GM12878 (cell line): ENCODE results near the gene LIMS2.

Source experiments
- CREB1 ChIP-seq: IDR thresholded peaks from 2 replicates; pipeline ENCODE4 v1.6.1; 2012; ENCODE audit warnings: low read depth, mild to moderate bottlenecking, inconsistent platforms
- E2F4 ChIP-seq: IDR thresholded peaks from 2 replicates; pipeline ENCODE4 v1.6.1; 2012; ENCODE audit warnings: low read depth, low read length, improper control_type of control experiment
- HDGF ChIP-seq: fragments of 450-650 bp; IDR thresholded peaks from 2 replicates; pipeline ENCODE4 v1.6.1; 2016; ENCODE audit warnings: antibody characterized with exemption
- NRF1 ChIP-seq: conservative IDR thresholded peaks from 2 replicates; pipeline ENCODE4 v1.6.1; 2011; ENCODE audit warnings: mild to moderate bottlenecking, low read depth, low read length, improper control_type of control experiment
- POLR2A ChIP-seq: IDR thresholded peaks from 2 replicates; pipeline ENCODE4 v1.6.1; 2011; ENCODE audit warnings: low read depth, mild to moderate bottlenecking, low read length
- POLR2AphosphoS5 ChIP-seq: IDR thresholded peaks from 2 replicates; pipeline ENCODE4 v1.6.1; 2011; ENCODE audit warnings: mild to moderate bottlenecking, low read length, inconsistent platforms
- POU2F2 ChIP-seq: IDR thresholded peaks from 3 replicates; pipeline ENCODE4 v1.6.1; 2011; ENCODE audit warnings: low read depth, mild to moderate bottlenecking, low read length, borderline replicate concordance
- RAD51 ChIP-seq: fragments of 450-650 bp; IDR thresholded peaks from 2 replicates; pipeline ENCODE4 v1.6.1; 2016; ENCODE audit warnings: moderate library complexity, mild to moderate bottlenecking, inconsistent platforms
- RFX5 ChIP-seq: IDR thresholded peaks from 2 replicates; pipeline ENCODE4 v1.6.1; 2011; ENCODE audit warnings: low read depth, low read length, improper control_type of control experiment
- SIN3A ChIP-seq: IDR thresholded peaks from 2 replicates; pipeline ENCODE4 v1.6.1; 2012; ENCODE audit warnings: low read depth, low read length, improper control_type of control experiment
- SREBF1 ChIP-seq: IDR thresholded peaks from 2 replicates; pipeline ENCODE4 v1.6.1; 2012; ENCODE audit warnings: mild to moderate bottlenecking, low read length
- ZNF274 ChIP-seq: IDR thresholded peaks from one replicate; pipeline ENCODE4 v1.8.0; 2011; ENCODE audit not compliant: insufficient read length, insufficient read depth
- TF ChIP-seq, protein P1 (sequence below), 3 experiments: IDR thresholded peaks in 2 of 3; conservative IDR thresholded peaks in 1 of 3; 2 replicates each; pipeline ENCODE4 v1.5.1; 2011; ENCODE audit warnings: low read depth in 3 of 3, low read length in 3 of 3, mild to moderate bottlenecking in 3 of 3, control low read depth in 2 of 3, moderate library complexity in 2 of 3, inconsistent platforms in 1 of 3, mixed read lengths in 1 of 3; ENCODE audit not compliant: control insufficient read depth in 2 of 3, insufficient read depth in 1 of 3; ENCODE audit errors: extremely low read depth in 1 of 3
- TF ChIP-seq, protein P2 (sequence below): IDR thresholded peaks from 2 replicates; pipeline ENCODE4 v1.6.1; 2011; ENCODE audit warnings: borderline replicate concordance, low read depth, mild to moderate bottlenecking, moderate library complexity, mixed read lengths, low read length; ENCODE audit not compliant: insufficient read depth; ENCODE audit errors: extremely low read length

GRCh38 chr2:127712999-127713398 lies 37.7 kb upstream of the LIMS2 start:
- TF ChIP-seq, protein P1, sequence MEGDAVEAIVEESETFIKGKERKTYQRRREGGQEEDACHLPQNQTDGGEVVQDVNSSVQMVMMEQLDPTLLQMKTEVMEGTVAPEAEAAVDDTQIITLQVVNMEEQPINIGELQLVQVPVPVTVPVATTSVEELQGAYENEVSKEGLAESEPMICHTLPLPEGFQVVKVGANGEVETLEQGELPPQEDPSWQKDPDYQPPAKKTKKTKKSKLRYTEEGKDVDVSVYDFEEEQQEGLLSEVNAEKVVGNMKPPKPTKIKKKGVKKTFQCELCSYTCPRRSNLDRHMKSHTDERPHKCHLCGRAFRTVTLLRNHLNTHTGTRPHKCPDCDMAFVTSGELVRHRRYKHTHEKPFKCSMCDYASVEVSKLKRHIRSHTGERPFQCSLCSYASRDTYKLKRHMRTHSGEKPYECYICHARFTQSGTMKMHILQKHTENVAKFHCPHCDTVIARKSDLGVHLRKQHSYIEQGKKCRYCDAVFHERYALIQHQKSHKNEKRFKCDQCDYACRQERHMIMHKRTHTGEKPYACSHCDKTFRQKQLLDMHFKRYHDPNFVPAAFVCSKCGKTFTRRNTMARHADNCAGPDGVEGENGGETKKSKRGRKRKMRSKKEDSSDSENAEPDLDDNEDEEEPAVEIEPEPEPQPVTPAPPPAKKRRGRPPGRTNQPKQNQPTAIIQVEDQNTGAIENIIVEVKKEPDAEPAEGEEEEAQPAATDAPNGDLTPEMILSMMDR (IDR thresholded peaks at IDR 0.05 in 2 of 3, conservative IDR thresholded peaks at IDR 0.05 in 1 of 3; ENCODE audit: control insufficient read depth in 2 of 3, extremely low read depth in 1 of 3, insufficient read depth in 1 of 3, low read depth in 3 of 3, low read length in 3 of 3) = no peak
- no peak for TF ChIP-seq HDGF
- TF ChIP-seq POLR2A = no peak
- TF ChIP-seq E2F4 = no peak
- no peak for TF ChIP-seq SREBF1
- no peak for TF ChIP-seq RFX5
- TF ChIP-seq POU2F2 = no peak
- no peak for TF ChIP-seq RAD51
- no peak for TF ChIP-seq CREB1
- TF ChIP-seq SIN3A = no peak
- TF ChIP-seq POLR2AphosphoS5 = no peak
- no peak for TF ChIP-seq NRF1
- TF ChIP-seq, protein P2, sequence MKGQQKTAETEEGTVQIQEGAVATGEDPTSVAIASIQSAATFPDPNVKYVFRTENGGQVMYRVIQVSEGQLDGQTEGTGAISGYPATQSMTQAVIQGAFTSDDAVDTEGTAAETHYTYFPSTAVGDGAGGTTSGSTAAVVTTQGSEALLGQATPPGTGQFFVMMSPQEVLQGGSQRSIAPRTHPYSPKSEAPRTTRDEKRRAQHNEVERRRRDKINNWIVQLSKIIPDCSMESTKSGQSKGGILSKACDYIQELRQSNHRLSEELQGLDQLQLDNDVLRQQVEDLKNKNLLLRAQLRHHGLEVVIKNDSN = no peak
- TF ChIP-seq ZNF274 = no peak
